SK-N-MC (cell line): ENCODE measurements around the gene FKBP6.
"Not testable (repeated sequence)": the region's sequence is repeated elsewhere in the genome, so short reads cannot be mapped to it uniquely, and the experiment has no call there.

Experiments used
- DNase-seq: peaks from one replicate; pipeline ENCODE4 v3.0.0-alpha.2; 2011; ENCODE audit warnings: low read depth, low spot score
- H3K27ac ChIP-seq: fragments of 200-600 bp; sonication (generic); 2 replicates; pipeline ENCODE4 v1.5.1; 2016; ENCODE audit warnings: mixed run types
- H3K36me3 ChIP-seq: fragments of 200-600 bp; sonication (generic); 2 replicates; pipeline ENCODE4 v1.6.1; 2017; ENCODE audit warnings: antibody characterized with exemption, low read length, mixed read lengths; ENCODE audit not compliant: insufficient read depth
- H3K4me3 ChIP-seq: fragments of 200-600 bp; sonication (generic); 2 replicates; pipeline ENCODE4 v1.5.1; 2016
- H3K9ac ChIP-seq: fragments of 200-600 bp; sonication (generic); 2 replicates; pipeline ENCODE4 v1.8.0; 2017; ENCODE audit warnings: mixed run types, mixed read lengths; ENCODE audit not compliant: insufficient read length
- H3K9me3 ChIP-seq: fragments of 200-600 bp; sonication (generic); 2 replicates; pipeline ENCODE4 v1.6.1; 2017; ENCODE audit warnings: low read depth, mild to moderate bottlenecking, antibody characterized with exemption, low read length, moderate library complexity, mixed read lengths
- EZH2 ChIP-seq: fragments of 200-600 bp; sonication (generic); IDR thresholded peaks from one replicate; pipeline ENCODE4 v1.6.1; 2017; ENCODE audit warnings: antibody characterized with exemption
- FOXP2 ChIP-seq: optimal IDR thresholded peaks from 2 replicates; pipeline ENCODE3; 2011; ENCODE audit warnings: mild to moderate bottlenecking, moderate library complexity; ENCODE audit not compliant: insufficient read depth; ENCODE audit errors: extremely low read length, control extremely low read depth
- POLR2AphosphoS5 ChIP-seq: IDR thresholded peaks from 2 replicates; pipeline ENCODE4 v1.6.1; 2012; ENCODE audit warnings: mild to moderate bottlenecking, low read depth, low read length, borderline replicate concordance

FKBP6 gene

DNA sequence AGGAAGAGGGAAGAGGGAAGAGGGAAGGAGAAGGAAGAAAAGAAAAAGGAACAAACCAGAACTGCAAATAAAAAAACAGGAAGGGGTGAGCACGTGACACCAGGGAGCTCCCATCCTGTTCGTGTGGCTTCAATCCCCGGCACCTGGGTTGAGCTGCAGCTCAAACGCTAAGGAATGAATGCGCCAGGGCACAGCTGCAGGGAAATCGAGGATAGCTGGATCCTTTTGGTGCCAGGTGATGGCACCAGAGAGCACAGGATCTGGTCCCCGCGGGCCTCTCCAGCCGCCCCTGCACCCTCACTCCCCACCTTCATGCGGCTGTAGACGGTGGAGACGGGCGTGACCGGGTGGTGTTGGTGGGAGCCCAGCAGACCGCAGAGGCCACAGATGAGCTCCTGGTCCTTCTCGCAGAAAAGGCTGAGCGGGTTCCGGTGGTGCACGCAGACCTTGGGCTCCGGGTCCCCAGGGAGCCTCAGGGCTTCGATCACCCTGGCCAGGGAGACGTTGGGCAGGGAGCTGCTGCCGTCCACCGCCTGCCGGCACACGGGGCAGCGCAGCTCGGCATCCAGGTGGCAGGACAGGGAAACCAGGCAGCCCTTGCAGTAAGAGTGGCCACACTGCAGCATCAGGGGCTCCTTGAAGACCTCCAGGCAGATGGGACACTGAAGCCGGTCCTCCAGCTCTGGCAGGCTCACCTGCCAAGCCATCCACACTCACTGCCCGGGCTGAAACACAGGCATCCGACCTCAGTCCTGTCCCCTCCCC, 3.7 kb upstream of the FKBP6 start:
- not testable (repeated sequence) for H3K27ac ChIP-seq, H3K36me3 ChIP-seq, H3K4me3 ChIP-seq, DNase-seq, H3K9ac ChIP-seq, H3K9me3 ChIP-seq

DNA sequence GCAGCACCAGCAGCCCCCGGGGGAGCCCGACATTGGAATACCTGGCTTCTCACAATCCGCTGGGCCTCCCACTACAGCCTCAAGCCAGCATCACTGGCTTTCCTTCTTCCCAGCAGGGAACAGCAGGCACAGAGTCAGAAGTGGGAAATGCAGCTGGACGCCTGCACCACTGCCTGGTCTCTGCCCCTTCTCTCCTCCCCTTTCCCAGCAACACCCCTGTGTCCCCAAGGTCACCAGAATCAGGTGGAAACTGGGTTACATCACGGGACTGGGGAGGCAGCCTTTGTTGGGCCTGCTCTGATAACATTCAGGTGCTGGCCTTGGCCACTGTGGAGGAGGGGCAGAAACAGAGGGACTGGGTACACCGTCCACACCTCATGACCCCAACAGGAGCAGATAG, 2.5 kb upstream of the FKBP6 start:
- H3K36me3 ChIP-seq, H3K9me3 ChIP-seq, H3K4me3 ChIP-seq, H3K27ac ChIP-seq, DNase-seq, H3K9ac ChIP-seq: not testable (repeated sequence)

DNA sequence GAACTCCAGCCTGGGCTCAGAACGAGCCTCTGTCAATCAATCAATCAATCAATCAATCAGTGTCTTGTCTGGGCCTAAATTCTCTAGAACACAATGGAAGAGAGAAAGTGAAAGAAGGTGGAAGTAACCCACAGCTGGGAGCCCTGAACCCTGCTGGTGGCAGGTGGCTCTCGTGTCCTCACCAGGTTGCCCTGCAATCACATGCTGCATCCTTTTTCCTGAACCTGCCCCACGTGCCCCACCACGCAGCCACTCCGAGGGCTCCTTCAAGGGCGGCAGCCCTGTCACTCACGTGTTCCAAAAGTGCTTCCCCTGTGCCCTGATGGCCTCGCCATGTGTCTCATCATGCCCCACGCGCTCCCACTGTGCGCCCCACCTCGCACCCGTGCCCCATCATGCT, 512 bp upstream of the FKBP6 start:
- not testable (repeated sequence) for H3K9me3 ChIP-seq, H3K4me3 ChIP-seq, H3K27ac ChIP-seq, H3K9ac ChIP-seq, H3K36me3 ChIP-seq, DNase-seq

DNA sequence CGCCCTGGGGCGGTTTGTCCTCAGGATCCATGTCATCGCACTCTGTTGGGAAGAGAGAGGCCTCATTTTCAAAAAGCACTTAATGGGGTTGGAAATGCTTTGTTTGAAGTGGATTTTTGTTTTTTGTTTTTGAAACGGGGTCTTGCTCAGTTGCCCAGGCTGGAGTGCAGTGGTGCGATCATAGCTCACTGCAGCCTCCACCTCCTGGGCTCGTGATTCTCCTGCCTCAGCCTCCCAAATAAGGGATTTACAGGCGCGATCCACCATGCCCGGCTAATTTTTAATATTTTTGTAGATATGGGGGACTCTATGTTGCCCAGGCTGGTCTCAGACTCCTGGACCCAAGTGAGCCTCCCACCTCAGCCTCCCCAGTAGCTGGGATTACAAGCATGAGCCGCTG, 735 bp downstream of the FKBP6 start:
- no peaks in the 10 kb centered on the region for H3K9me3 ChIP-seq

GRCh38 chr7:73329861-73330581, 2.1 kb downstream of the FKBP6 start:
- TF ChIP-seq POLR2AphosphoS5 (peak; percentile 27; the same call in 1 of the 2 replicates), FOXP2 (no peak)

More for the DNA sequence above, 735 bp downstream of the FKBP6 start:
- H3K4me3 ChIP-seq, result no peak overlapping the region
- H3K27ac ChIP-seq, result no peak overlapping the region
- TF ChIP-seq EZH2 (no peak), FOXP2 (no peak), POLR2AphosphoS5 (no peak)
- no peak for DNase-seq
- no peak overlapping the region for H3K9ac ChIP-seq
- H3K36me3 ChIP-seq, result no peaks in the 10 kb centered on the region

GRCh38 chr7:73330772-73331171, 2.8 kb downstream of the FKBP6 start:
- Histone ChIP-seq H3K27ac (no peak overlapping the region), H3K4me3 (peak overlapping the region; percentile 7; the same call in 1 of the 2 replicates), H3K9me3 (no peaks in the 10 kb centered on the region), H3K9ac (no peak overlapping the region), H3K36me3 (no peaks in the 10 kb centered on the region)
- no peak for TF ChIP-seq POLR2AphosphoS5
- no peak for TF ChIP-seq EZH2
- no peak for TF ChIP-seq FOXP2
- DNase-seq, result no peak

More at GRCh38 chr7:73329861-73330581, 2.1 kb downstream of the FKBP6 start:
- Histone ChIP-seq H3K36me3 (no peaks in the 10 kb centered on the region), H3K4me3 (peak overlapping the region; percentile 7; the same call in 1 of the 2 replicates), H3K9ac (no peak overlapping the region), H3K9me3 (no peaks in the 10 kb centered on the region), H3K27ac (0 out of 2 replicates have a peak overlapping the region, but pooled peaks have one; percentile 10)
- no peak for DNase-seq

- H3K9me3 ChIP-seq, result no peaks in the 10 kb centered on the region
- H3K9ac ChIP-seq, result no peak overlapping the region
- TF ChIP-seq FOXP2 (no peak), POLR2AphosphoS5 (no peak), EZH2 (no peak)
These were observed 4.5 kb downstream of the FKBP6 start for GRCh38 chr7:73332447-73332846.

GRCh38 chr7:73338321-73338720, 10.4 kb downstream of the FKBP6 start:
- no peak for TF ChIP-seq POLR2AphosphoS5
- TF ChIP-seq FOXP2, result no peak
- TF ChIP-seq EZH2, result no peak
- no peak overlapping the region for H3K9ac ChIP-seq
- H3K27ac ChIP-seq, result no peak overlapping the region
- no peaks in the 10 kb centered on the region for H3K36me3 ChIP-seq
- no peak overlapping the region for H3K4me3 ChIP-seq
- H3K9me3 ChIP-seq, result no peaks in the 10 kb centered on the region
- DNase-seq, result no peak

More at GRCh38 chr7:73332447-73332846, 4.5 kb downstream of the FKBP6 start:
- H3K36me3 ChIP-seq, result no peaks in the 10 kb centered on the region
- DNase-seq, result no peak
- H3K27ac ChIP-seq, result 0 out of 2 replicates have a peak overlapping the region, but pooled peaks have one; percentile 31
- no peak overlapping the region for H3K4me3 ChIP-seq

DNA sequence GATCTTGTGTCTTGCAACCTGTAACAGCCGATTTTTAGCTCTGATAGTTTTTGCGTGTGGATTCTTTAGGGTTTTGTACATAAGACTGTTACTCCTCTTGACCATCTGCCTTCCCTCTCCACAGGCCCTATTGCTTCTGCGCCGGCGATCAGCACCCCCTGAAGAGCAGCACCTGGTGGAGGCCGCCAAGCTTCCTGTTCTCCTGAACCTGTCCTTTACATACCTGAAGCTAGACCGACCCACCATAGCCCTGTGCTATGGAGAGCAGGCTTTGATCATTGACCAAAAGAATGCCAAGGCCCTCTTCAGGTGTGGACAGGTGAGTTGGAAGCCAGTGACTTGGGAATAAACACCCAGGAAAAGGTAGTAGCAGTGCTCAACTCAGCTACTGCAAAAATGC, 12.6 kb downstream of the FKBP6 start:
- Histone ChIP-seq H3K9me3 (no peaks in the 10 kb centered on the region), H3K9ac (no peak overlapping the region), H3K36me3 (no peaks in the 10 kb centered on the region), H3K27ac (no peak overlapping the region), H3K4me3 (no peak overlapping the region)
- DNase-seq, result no peak
- no peak for TF ChIP-seq POLR2AphosphoS5
- TF ChIP-seq EZH2, result no peak
- no peak for TF ChIP-seq FOXP2
